ENCODE results near the gene ZNF689.

Gene ZNF689

GRCh38 chr16:30567991-30568638 lies 42.1 kb downstream of the ZNF689 start:
- DNase-seq (ENCODE audit: extremely low spot score, insufficient read length, low read depth) (peak; percentile 28), FAIRE-seq (peak; percentile 92)

DNA sequence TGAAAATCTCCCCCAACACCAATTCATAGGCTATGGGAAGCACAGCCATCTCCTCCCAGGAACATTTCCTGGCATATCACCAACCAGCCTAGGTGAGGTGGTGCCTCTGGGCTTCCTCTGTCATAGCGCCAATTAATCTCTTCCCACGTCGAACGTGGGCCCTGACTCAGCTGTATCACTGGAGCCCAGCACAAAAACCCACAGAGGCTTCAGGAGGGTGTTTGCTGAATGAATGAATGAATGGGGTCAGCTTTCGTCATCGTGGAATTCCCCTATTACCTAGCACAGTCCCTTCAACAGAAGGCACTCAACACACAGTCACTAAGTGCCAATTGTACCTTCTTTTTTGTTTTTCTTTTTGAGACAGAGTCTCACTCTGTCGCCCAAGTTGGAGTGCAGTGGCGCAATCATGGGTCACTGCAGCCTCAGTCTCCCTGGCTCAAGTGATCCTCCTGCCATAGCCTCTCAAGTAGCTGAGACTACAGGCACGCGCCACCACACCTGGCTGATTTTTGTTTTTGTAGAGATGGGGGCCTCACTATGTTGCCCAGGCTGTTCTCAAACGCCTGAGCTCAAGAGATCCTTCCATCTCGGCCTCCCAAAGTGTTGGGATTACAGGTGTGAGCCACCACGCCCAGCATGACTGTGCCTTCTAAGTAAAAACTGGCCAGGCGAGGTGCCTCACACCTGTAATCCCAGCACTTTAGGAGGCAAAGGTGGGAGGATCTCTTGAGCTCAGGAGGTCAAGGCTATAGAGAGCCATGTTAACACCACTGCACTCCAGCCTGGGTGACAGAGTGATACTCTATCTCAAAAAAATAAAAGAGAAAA lies 42.8 kb downstream of the ZNF689 start:
- FAIRE-seq (no peak), DNase-seq (ENCODE audit: extremely low spot score, insufficient read length, low read depth) (no peak)

DNA sequence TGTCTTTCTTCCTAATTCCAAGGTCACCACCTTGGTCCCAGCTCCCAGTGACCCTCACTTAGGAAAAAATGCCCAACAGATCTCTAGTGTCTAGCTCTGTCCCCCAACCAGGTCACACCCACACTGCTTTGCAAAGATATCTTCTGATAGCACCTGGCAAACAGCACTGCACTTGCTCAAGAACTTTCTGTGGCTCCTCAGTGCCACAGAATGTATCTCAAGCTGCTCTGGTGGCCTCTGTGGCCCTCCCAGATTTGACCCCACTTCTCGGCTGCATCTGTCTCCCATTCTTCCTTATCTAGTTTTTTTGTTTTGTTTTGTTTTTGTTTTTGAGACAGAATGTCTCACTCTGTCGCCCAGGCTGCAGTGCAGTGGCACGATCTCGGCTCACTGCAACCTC lies 43.7 kb downstream of the ZNF689 start:
- FAIRE-seq (no peak), DNase-seq (ENCODE audit: extremely low spot score, insufficient read length, low read depth) (no peak)

GRCh38 chr16:30565984-30566383 lies 44.2 kb downstream of the ZNF689 start:
- FAIRE-seq, result no peak
- DNase-seq (ENCODE audit: extremely low spot score, insufficient read length, low read depth), result no peak

- DNase-seq (ENCODE audit: extremely low spot score, insufficient read length, low read depth) (no peak), FAIRE-seq (no peak)
Observed at GRCh38 chr16:30565526-30565925, 44.7 kb downstream of the ZNF689 start.

DNA sequence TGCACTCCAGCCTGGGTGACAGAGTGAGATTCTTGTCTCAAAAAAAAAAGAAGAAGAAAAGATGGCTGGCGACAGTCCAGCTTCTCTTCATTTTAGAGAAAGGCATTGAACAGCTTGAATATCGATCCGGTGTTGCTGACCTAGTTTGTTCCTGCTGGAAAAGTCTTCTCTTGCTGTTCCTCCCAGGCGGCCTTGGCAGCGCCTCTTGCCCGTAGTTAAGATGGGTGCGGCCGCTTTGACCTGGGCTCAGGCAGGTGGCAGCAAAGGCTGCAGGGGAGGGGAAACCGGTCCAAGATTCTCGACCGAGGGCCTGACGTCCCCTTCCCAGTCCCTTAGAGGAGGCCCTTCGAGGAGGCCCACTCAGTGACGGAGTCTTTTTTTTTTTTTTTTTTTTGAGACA lies 48.2 kb downstream of the ZNF689 start:
- DNase-seq (ENCODE audit: extremely low spot score, insufficient read length, low read depth) (no peak), FAIRE-seq (no peak)

GRCh38 chr16:30561089-30561816 lies 48.9 kb downstream of the ZNF689 start:
- DNase-seq (ENCODE audit: extremely low spot score, insufficient read length, low read depth) (no peak), FAIRE-seq (no peak)

DNA sequence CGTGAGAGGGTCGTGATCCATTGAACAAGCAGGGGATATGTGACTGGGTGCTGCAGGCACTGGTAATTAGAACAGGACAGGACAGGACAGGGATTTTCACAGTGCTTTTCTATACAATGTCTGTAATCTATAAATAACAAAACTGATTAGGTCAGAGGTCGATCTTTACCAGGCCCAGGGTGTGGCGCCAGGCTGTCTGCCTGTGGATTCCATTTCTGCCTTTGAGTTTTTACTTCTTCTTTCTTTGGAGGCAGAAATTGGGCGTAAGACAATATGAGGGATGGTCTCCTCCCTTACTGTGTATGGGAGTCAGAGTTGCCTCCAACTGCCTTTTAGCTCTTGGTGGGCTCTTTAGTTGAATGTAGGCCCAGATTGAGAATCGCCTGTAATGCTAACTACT lies 50.5 kb downstream of the ZNF689 start:
- no peak for FAIRE-seq
- DNase-seq (ENCODE audit: extremely low spot score, insufficient read length, low read depth), result no peak

GRCh38 chr16:30558789-30559377 lies 51.3 kb downstream of the ZNF689 start:
- FAIRE-seq, result no peak
- DNase-seq (ENCODE audit: extremely low spot score, insufficient read length, low read depth), result no peak

GRCh38 chr16:30557957-30558788 lies 52.0 kb downstream of the ZNF689 start, which contains the start of gene ZNF764:
Gene ZNF764 (minus strand): TSS chr16:30558374. CDS start chr16:30558182, 192 bp downstream.
- peak; percentile 90 for DNase-seq (ENCODE audit: extremely low spot score, insufficient read length, low read depth)
- FAIRE-seq, result peak; percentile 96

GRCh38 chr16:30557707-30557956 lies 52.6 kb downstream of the ZNF689 start:
- DNase-seq (ENCODE audit: extremely low spot score, insufficient read length, low read depth) (no peak), FAIRE-seq (peak; percentile 53)

DNA sequence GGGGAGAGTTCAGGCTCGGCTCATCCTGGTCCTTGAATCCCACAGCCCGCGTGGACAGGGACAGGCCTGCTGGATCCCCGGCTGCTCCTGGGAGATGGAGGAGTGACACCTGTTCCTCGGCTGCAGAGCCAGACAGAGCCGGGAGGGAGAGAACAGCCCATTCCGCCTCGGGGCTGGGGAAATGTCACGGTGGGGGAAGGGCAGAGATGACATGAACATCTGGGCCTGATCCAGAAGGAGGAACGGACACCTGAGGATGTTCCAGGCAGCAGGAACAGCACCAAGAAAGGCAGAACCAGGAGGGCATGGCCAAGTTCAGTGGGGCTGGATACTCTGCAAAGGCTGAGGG lies 54.1 kb downstream of the ZNF689 start:
- DNase-seq (ENCODE audit: extremely low spot score, insufficient read length, low read depth) (no peak), FAIRE-seq (no peak)

GRCh38 chr16:30555315-30556124 lies 54.7 kb downstream of the ZNF689 start:
- no peak for DNase-seq (ENCODE audit: extremely low spot score, insufficient read length, low read depth)
- FAIRE-seq, result no peak

DNA sequence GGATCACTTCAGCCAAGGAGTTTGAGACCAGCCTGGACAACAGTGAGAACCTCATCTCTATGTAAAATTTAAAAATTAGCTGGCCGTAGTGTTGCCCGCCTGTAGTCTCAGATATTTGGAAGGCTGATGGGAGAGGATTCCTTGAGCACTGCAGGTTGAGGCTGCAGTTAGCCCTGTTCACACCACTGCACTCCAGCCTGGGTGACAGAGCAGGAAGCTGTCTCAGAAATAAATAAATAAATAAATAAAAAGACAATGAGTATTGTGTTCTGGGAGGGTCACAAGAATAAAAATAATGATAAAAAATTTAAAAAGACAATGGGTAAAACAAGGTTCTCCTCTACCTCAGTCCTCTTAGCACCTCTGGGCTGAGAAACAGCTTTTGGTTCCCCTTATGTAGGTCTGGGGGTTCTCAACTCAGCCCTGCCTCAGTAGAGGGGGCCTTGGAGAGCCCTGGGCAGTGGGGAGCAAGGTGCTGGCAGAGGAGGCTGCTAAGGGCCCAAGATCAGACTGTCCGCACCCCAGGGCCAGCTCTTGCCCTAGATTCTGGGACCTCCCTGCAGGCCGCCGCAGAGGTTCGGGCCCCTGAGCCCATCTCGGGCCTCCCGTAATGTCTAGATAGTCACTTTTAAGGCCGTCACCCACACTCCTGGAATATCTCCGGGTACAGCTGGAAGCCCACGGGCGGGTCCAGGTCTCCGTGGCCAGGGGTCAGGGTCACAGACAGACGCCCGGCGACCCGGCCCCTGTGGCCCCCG lies 55.5 kb downstream of the ZNF689 start:
- DNase-seq (ENCODE audit: extremely low spot score, insufficient read length, low read depth) (no peak), FAIRE-seq (no peak)

- DNase-seq (ENCODE audit: extremely low spot score, insufficient read length, low read depth) (no peak), FAIRE-seq (no peak)
Observed at GRCh38 chr16:30553393-30553899, 56.7 kb downstream of the ZNF689 start.

GRCh38 chr16:30552956-30553355 lies 57.2 kb downstream of the ZNF689 start:
- FAIRE-seq (no peak), DNase-seq (ENCODE audit: extremely low spot score, insufficient read length, low read depth) (no peak)
